ENCODE measurements around the gene DNAH1. TPM values are rescaled to one million over a fixed set of nuclear protein-coding genes. Genes with fewer than 3 reads are reported as not detected.
"Not testable (repeated sequence)": the region's sequence is repeated elsewhere in the genome, so short reads cannot be mapped to it uniquely, and the experiment has no call there.

DNAH1 gene
- total RNA-seq, 2 experiments from 2014 or later, result 25.2 to 25.7 TPM

GRCh38 chr3:52280050-52280461 is 36.1 kb upstream of the DNAH1 start:
- Mint-ChIP-seq H3K4me1 (peaks cover 59% of the 10 kb centered on the region), H3K9me3 (no peaks in the 10 kb centered on the region), H3K27me3 (no peaks in the 10 kb centered on the region), H3K4me3 (peak overlapping the region; percentile 92), H3K36me3 (ENCODE audit: low read depth) (peaks cover 52% of the 10 kb centered on the region), H3K27ac (peak overlapping the region; percentile 96)
- no peak for DNase-seq
- ChIA-PET POLR2A (no interaction called here), CTCF (interaction anchor here (0.7 to 7.7 kb wide), 8 partner anchors 17 to 297 kb away, joined by 3 to 48 read pairs (median 7); no protein-coding TSS in a partner anchor)

DNA sequence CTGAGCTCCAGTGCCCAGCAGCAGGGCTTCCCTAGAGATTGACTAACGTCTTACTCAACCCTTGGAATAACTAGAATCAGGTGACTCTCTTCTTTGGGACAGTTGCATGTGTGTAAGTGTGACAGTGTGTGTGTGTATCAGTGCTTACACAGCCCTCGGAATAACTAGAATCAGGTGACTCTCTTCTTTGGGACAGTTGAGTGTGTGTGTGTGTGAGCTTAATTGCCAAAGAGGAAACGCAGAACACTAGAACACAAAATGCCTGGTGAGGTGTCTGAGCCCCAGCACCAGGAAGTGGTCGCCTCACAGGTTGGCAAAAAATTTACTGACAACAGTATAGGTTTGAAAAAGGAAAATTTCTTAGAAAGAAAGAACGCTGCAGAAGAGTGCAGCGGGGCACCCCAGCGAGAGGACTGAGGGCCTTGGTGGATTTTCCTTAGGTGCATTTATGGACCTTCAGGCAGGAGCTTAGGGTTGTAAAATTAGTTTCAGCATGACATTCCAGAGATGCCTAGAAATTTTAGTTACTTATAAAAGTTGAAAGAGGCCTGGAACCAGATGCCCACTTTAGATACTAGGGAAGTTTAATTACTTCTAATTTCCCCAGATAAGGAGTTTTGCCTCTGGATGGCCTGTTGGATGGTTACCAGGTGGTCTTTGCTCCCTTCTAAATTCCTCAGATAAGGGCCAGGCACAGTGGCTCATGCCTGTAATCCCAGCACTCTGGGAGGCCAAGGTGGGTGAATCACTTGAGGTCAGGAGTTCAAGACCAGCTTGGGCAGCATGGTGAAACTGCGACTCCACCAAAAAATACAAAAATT is 33.9 kb upstream of the DNAH1 start:
- H3K9me3 Mint-ChIP-seq, result no peaks in the 10 kb centered on the region
- H3K4me1 Mint-ChIP-seq, result peaks cover 64% of the 10 kb centered on the region
- H3K4me3 Mint-ChIP-seq, result peak overlapping the region; percentile 64
- ChIA-PET POLR2A (interaction anchor here (0.6 to 1.5 kb wide), 3 partner anchors 11 to 969 kb away, joined by 3 to 5 read pairs (median 3); no protein-coding TSS in a partner anchor), CTCF (interaction anchor here (1.1 to 7.7 kb wide), 7 partner anchors 8 to 61 kb away, joined by 3 to 48 read pairs (median 6); partner anchors contain the start of gene PPM1M)
- H3K27ac Mint-ChIP-seq, result peak overlapping the region; percentile 96
- peak; percentile 70 for DNase-seq
- H3K36me3 Mint-ChIP-seq (ENCODE audit: low read depth), result peaks cover 37% of the 10 kb centered on the region
- H3K27me3 Mint-ChIP-seq, result no peaks in the 10 kb centered on the region

DNA sequence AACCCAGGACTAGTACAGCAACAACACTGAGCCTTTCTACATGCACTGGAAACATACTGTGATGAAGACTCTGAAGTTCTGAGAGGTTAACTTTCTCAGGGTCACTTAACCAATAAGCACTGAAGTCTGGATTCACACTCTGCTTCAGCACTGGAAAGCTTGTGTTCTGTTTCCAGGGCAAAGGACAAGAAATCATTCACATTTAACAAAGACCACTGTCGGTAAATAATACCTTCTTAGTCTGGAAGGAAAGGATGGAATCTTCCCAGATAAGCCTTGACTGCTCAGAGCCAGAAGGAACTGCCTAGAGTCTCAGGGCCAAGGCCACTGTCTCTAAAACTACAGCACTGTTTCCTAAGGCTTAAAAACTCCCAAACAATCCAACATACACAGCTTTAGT is 32.8 kb upstream of the DNAH1 start:
- peaks cover 31% of the 10 kb centered on the region for H3K36me3 Mint-ChIP-seq (ENCODE audit: low read depth)
- H3K9me3 Mint-ChIP-seq, result no peaks in the 10 kb centered on the region
- no peaks in the 10 kb centered on the region for H3K27me3 Mint-ChIP-seq
- H3K27ac Mint-ChIP-seq, result peak overlapping the region; percentile 83
- POLR2A ChIA-PET, result interaction anchor here (1.5 kb wide), 1 partner anchor 12 kb away, joined by 5 read pairs; no protein-coding TSS in a partner anchor
- H3K4me1 Mint-ChIP-seq, result peaks cover 64% of the 10 kb centered on the region
- no peak overlapping the region for H3K4me3 Mint-ChIP-seq
- DNase-seq, result no peak
- CTCF ChIA-PET, result interaction anchor here (1.1 to 2.5 kb wide), 4 partner anchors 31 to 63 kb away, joined by 3 to 10 read pairs (median 4); no protein-coding TSS in a partner anchor

DNA sequence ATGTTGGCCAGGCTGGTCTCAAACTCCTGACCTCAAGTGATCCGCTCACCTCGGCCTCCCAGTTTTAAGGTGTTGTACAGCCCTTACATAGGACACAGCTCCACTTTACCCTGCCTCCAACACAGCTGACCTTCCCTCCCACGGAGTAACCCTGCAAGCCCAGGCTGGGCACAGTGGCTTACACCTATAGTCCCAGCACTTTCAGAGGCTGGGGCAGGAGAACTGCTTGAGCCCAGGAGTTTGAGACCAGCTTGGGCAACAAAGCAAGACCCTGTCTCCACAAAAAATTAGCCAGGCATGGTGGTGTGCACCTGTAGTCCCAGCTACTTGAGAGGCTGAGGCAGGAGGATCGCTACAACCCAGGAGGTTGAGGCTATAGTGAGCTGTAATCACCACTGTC is 32.1 kb upstream of the DNAH1 start:
- POLR2A ChIA-PET, H3K27me3 Mint-ChIP-seq, H3K4me3 Mint-ChIP-seq, H3K9me3 Mint-ChIP-seq, DNase-seq: not testable (repeated sequence)
- Mint-ChIP-seq H3K27ac (peak overlapping the region; percentile 28), H3K4me1 (peaks cover 66% of the 10 kb centered on the region), H3K36me3 (ENCODE audit: low read depth) (peaks cover 27% of the 10 kb centered on the region)
- CTCF ChIA-PET, result interaction anchor here (1.0 to 2.5 kb wide), 7 partner anchors 32 to 64 kb away, joined by 3 to 10 read pairs (median 4); no protein-coding TSS in a partner anchor

DNA sequence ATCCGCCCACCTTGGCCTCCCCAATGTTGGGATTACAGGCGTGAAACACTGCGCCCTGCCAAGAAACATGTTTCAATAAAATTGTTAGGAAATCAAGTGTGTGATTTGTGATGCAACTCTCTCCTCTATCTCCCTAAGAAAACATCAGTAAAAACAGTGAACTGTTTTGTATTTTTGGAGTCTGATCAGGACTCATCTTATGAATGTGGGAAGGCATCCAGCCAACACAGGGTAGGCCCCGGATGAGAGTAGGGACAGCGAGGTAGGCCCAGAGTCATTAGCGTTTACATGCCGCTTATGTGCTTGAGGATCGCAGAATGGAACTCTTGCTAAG is 29.4 kb upstream of the DNAH1 start:
- H3K36me3 Mint-ChIP-seq (ENCODE audit: low read depth), result peaks cover 25% of the 10 kb centered on the region
- H3K27ac Mint-ChIP-seq, result peak overlapping the region; percentile 100
- DNase-seq, result no peak
- no peaks in the 10 kb centered on the region for H3K9me3 Mint-ChIP-seq
- no peaks in the 10 kb centered on the region for H3K27me3 Mint-ChIP-seq
- peaks cover 60% of the 10 kb centered on the region for H3K4me1 Mint-ChIP-seq
- POLR2A ChIA-PET, result no interaction called here
- CTCF ChIA-PET, result interaction anchor here (0.8 to 1.2 kb wide), 4 partner anchors 10 to 158 kb away, joined by 3 to 5 read pairs (median 3); no protein-coding TSS in a partner anchor
- H3K4me3 Mint-ChIP-seq, result peak overlapping the region; percentile 100

DNA sequence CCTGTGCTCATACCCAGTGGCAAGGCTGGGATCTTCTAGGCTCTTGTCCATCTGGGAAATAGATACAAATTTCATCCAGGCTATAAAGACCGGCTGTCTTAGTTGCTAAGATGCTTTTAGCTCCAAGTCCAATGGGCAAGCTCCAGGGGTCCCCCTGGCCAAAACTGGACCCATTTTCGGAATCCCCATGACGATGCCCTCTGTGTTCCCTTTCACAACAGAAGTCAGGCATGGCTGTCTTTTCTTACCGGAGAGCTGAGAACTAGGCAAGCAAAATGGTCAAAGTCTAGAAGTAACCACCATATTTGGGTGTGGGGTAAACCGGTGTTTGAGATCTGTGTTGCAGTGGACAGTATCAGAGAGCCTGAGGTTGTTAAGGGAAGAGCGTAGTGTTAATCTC is 27.4 kb upstream of the DNAH1 start:
- H3K27ac Mint-ChIP-seq, result peak overlapping the region; percentile 100
- DNase-seq, result no peak
- peak overlapping the region; percentile 100 for H3K4me3 Mint-ChIP-seq
- H3K27me3 Mint-ChIP-seq, result no peaks in the 10 kb centered on the region
- CTCF ChIA-PET, result interaction anchor here (0.8 to 2.9 kb wide), 6 partner anchors 9 to 68 kb away, joined by 3 to 14 read pairs (median 4); no protein-coding TSS in a partner anchor
- POLR2A ChIA-PET, result interaction anchor here (1.9 kb wide), 1 partner anchor 134 kb away, joined by 5 read pairs; the partner anchor contains the start of gene POC1A
- H3K36me3 Mint-ChIP-seq (ENCODE audit: low read depth), result peaks cover 16% of the 10 kb centered on the region
- H3K9me3 Mint-ChIP-seq, result no peaks in the 10 kb centered on the region
- H3K4me1 Mint-ChIP-seq, result peaks cover 45% of the 10 kb centered on the region

GRCh38 chr3:52289338-52289746 is 26.8 kb upstream of the DNAH1 start:
- Mint-ChIP-seq H3K4me1 (peaks cover 40% of the 10 kb centered on the region), H3K9me3 (no peaks in the 10 kb centered on the region), H3K27ac (peak overlapping the region; percentile 60), H3K27me3 (no peaks in the 10 kb centered on the region), H3K4me3 (peak overlapping the region; percentile 19), H3K36me3 (ENCODE audit: low read depth) (peaks cover 16% of the 10 kb centered on the region)
- ChIA-PET CTCF (interaction anchor here (0.7 to 2.9 kb wide), 8 partner anchors 8 to 123 kb away, joined by 3 to 14 read pairs (median 4); no protein-coding TSS in a partner anchor), POLR2A (no interaction called here)
- no peak for DNase-seq

- POLR2A ChIA-PET, result no interaction called here
- Mint-ChIP-seq H3K27me3 (no peaks in the 10 kb centered on the region), H3K4me1 (peaks cover 37% of the 10 kb centered on the region), H3K9me3 (no peaks in the 10 kb centered on the region), H3K36me3 (ENCODE audit: low read depth) (peaks cover 16% of the 10 kb centered on the region), H3K27ac (peak overlapping the region; percentile 60), H3K4me3 (peak overlapping the region; percentile 19)
- CTCF ChIA-PET, result interaction anchor here (0.6 to 2.9 kb wide), 9 partner anchors 8 to 129 kb away, joined by 3 to 14 read pairs (median 4); partner anchors contain the start of gene WDR82
- DNase-seq, result no peak
Observed at GRCh38 chr3:52289747-52290595, 26.1 kb upstream of the DNAH1 start.

- H3K27me3 Mint-ChIP-seq, result no peaks in the 10 kb centered on the region
- ChIA-PET CTCF (interaction anchor here (0.6 to 1.6 kb wide), 9 partner anchors 9 to 130 kb away, joined by 3 to 6 read pairs (median 3); partner anchors contain the start of gene WDR82), POLR2A (no interaction called here)
- H3K9me3 Mint-ChIP-seq, result no peaks in the 10 kb centered on the region
- peaks cover 16% of the 10 kb centered on the region for H3K36me3 Mint-ChIP-seq (ENCODE audit: low read depth)
- DNase-seq, result no peak
- H3K27ac Mint-ChIP-seq, result no peak overlapping the region
- H3K4me1 Mint-ChIP-seq, result peaks cover 34% of the 10 kb centered on the region
- no peak overlapping the region for H3K4me3 Mint-ChIP-seq
Observed at GRCh38 chr3:52290596-52291507, 25.3 kb upstream of the DNAH1 start.

DNA sequence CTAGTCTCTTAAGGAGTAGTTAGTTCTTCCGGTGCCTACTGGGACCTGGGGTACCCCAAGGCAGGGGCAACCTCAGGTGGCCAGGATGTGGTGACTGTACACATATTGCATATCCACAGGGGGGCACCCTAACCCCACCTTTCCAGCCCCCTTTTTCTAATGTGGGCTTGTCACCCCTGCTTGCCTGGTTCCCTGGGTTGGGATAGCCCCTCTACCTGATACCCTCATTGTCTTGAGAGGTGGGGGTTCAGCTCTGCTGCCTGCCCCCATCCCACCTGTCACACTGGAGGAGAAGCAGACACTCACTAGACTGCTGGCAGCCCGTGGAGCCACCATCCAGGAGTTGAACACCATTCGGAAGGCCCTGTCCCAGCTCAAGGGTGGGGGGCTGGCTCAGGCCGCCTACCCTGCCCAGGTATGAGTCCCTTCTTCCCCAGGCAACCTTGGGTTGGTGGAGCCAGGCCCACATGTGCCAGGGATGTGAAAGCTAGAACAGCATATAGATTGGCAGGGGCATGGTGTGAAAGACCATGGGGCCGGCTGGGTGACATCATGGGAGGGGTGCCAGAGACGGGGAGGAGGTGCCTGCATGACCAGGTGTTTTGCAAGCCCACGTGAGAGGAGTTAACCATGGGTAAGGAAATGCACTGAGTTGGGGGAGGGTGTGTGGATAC is 24.5 kb upstream of the DNAH1 start:
- H3K36me3 Mint-ChIP-seq (ENCODE audit: low read depth), result peaks cover 16% of the 10 kb centered on the region
- peaks cover 31% of the 10 kb centered on the region for H3K4me1 Mint-ChIP-seq
- H3K27me3 Mint-ChIP-seq, result no peaks in the 10 kb centered on the region
- H3K27ac Mint-ChIP-seq, result no peak overlapping the region
- POLR2A ChIA-PET, result no interaction called here
- CTCF ChIA-PET, result interaction anchor here (0.8 to 1.6 kb wide), 6 partner anchors 10 to 71 kb away, joined by 3 to 5 read pairs (median 3); no protein-coding TSS in a partner anchor
- H3K9me3 Mint-ChIP-seq, result no peaks in the 10 kb centered on the region
- peak; percentile 60 for DNase-seq
- H3K4me3 Mint-ChIP-seq, result no peak overlapping the region
